Adipocyte (in vitro differentiated cells): ENCODE data around the gene RPL26.
A peak's percentile ranks its signal among the peaks of the same experiment; 100 is the strongest.

ENCODE experiments used
- DNase-seq: peaks from one replicate; pipeline ENCODE4 v3.0.0-alpha.2; 2015; ENCODE audit warnings: low read depth
- H3K27me3 ChIP-seq: replicated peaks from 2 replicates; pipeline ENCODE4 v1.7.0; 2013; ENCODE audit warnings: mild to moderate bottlenecking, low read length, moderate library complexity; ENCODE audit not compliant: control insufficient read depth, insufficient read depth
- H3K36me3 ChIP-seq: 2 replicates; pipeline ENCODE4 v1.7.0; 2013; ENCODE audit warnings: low read length, mild to moderate bottlenecking, moderate library complexity; ENCODE audit not compliant: control insufficient read depth, insufficient read depth, severe bottlenecking
- H3K4me1 ChIP-seq: 2 replicates; pipeline ENCODE4 v1.7.0; 2013; ENCODE audit warnings: mild to moderate bottlenecking, low read length, moderate library complexity; ENCODE audit not compliant: control insufficient read depth, insufficient read depth
- H3K4me3 ChIP-seq: 2 replicates; pipeline ENCODE4 v1.7.0; 2013; ENCODE audit warnings: mild to moderate bottlenecking, low read length, moderate library complexity
- H3K9ac ChIP-seq: 2 replicates; pipeline ENCODE4 v1.7.0; 2013; ENCODE audit warnings: mild to moderate bottlenecking, low read length, moderate library complexity
- H3K9me3 ChIP-seq: 2 replicates; pipeline ENCODE4 v1.7.0; 2013; ENCODE audit warnings: mild to moderate bottlenecking, low read length, moderate library complexity; ENCODE audit not compliant: control insufficient read depth

Gene RPL26

GRCh38 chr17:8383143-8383822 lies at the start of gene RPL26:
Gene RPL26, minus strand, starts transcription at chr17:8383193. Its CDS starts 883 bp downstream, at chr17:8382310.
- Histone ChIP-seq H3K4me3 (peak within 1 kb of the TSS; percentile 100), H3K4me1 (peaks cover 41% of the 10 kb centered on the region), H3K9ac (peak within 1 kb of the TSS; percentile 99), H3K36me3 (peaks cover 37% of the 10 kb centered on the region), H3K9me3 (no peaks in the 10 kb centered on the region), H3K27me3 (no peaks in the 10 kb centered on the region)
- peak; percentile 100 for DNase-seq

- Histone ChIP-seq H3K4me3 (no peak overlapping the region), H3K36me3 (no peaks in the 10 kb centered on the region), H3K4me1 (peaks cover 17% of the 10 kb centered on the region), H3K9ac (peak overlapping the region; percentile 30), H3K9me3 (no peaks in the 10 kb centered on the region), H3K27me3 (no peaks in the 10 kb centered on the region)
- no peak for DNase-seq
Measured at GRCh38 chr17:8430966-8431365, 48.0 kb upstream of the RPL26 start.

GRCh38 chr17:8426802-8427201 lies 43.8 kb upstream of the RPL26 start:
- Histone ChIP-seq H3K27me3 (no peaks in the 10 kb centered on the region), H3K36me3 (no peaks in the 10 kb centered on the region), H3K9ac (no peak overlapping the region), H3K4me1 (peaks cover 16% of the 10 kb centered on the region), H3K9me3 (no peaks in the 10 kb centered on the region), H3K4me3 (no peak overlapping the region)
- no peak for DNase-seq

- H3K4me1 ChIP-seq: peaks cover 16% of the 10 kb centered on the region
- no peak overlapping the region for H3K9ac ChIP-seq
- no peak overlapping the region for H3K4me3 ChIP-seq
- DNase-seq: no peak
- no peaks in the 10 kb centered on the region for H3K27me3 ChIP-seq
- no peaks in the 10 kb centered on the region for H3K36me3 ChIP-seq
- H3K9me3 ChIP-seq: no peaks in the 10 kb centered on the region
Measured at GRCh38 chr17:8426094-8426720, 43.2 kb upstream of the RPL26 start.

GRCh38 chr17:8421571-8421970 lies 38.6 kb upstream of the RPL26 start:
- DNase-seq: no peak
- Histone ChIP-seq H3K9ac (no peak overlapping the region), H3K9me3 (peaks cover 4% of the 10 kb centered on the region), H3K4me1 (peaks cover 17% of the 10 kb centered on the region), H3K27me3 (no peaks in the 10 kb centered on the region), H3K36me3 (no peaks in the 10 kb centered on the region), H3K4me3 (no peak overlapping the region)

- peaks cover 17% of the 10 kb centered on the region for H3K4me1 ChIP-seq
- peaks cover 7% of the 10 kb centered on the region for H3K9me3 ChIP-seq
- H3K27me3 ChIP-seq: no peaks in the 10 kb centered on the region
- no peaks in the 10 kb centered on the region for H3K36me3 ChIP-seq
- no peak overlapping the region for H3K4me3 ChIP-seq
- no peak for DNase-seq
- H3K9ac ChIP-seq: no peak overlapping the region
Measured at GRCh38 chr17:8420041-8420934, 37.3 kb upstream of the RPL26 start.

GRCh38 chr17:8419305-8419704 lies 36.3 kb upstream of the RPL26 start:
- Histone ChIP-seq H3K27me3 (no peaks in the 10 kb centered on the region), H3K9me3 (peaks cover 7% of the 10 kb centered on the region), H3K4me1 (peaks cover 17% of the 10 kb centered on the region), H3K36me3 (no peaks in the 10 kb centered on the region), H3K9ac (no peak overlapping the region), H3K4me3 (no peak overlapping the region)
- no peak for DNase-seq

GRCh38 chr17:8418471-8418870 lies 35.5 kb upstream of the RPL26 start:
- Histone ChIP-seq H3K27me3 (no peaks in the 10 kb centered on the region), H3K4me1 (peaks cover 17% of the 10 kb centered on the region), H3K36me3 (no peaks in the 10 kb centered on the region), H3K4me3 (no peak overlapping the region), H3K9me3 (peaks cover 7% of the 10 kb centered on the region), H3K9ac (no peak overlapping the region)
- DNase-seq: no peak

- Histone ChIP-seq H3K27me3 (no peaks in the 10 kb centered on the region), H3K9ac (no peak overlapping the region), H3K36me3 (no peaks in the 10 kb centered on the region), H3K4me3 (no peak overlapping the region), H3K4me1 (peaks cover 17% of the 10 kb centered on the region), H3K9me3 (peaks cover 7% of the 10 kb centered on the region)
- no peak for DNase-seq
Measured at GRCh38 chr17:8417806-8418205, 34.8 kb upstream of the RPL26 start.

GRCh38 chr17:8413938-8414337 lies 30.9 kb upstream of the RPL26 start:
- Histone ChIP-seq H3K4me1 (peaks cover 3% of the 10 kb centered on the region), H3K9me3 (peaks cover 7% of the 10 kb centered on the region), H3K9ac (no peak overlapping the region), H3K4me3 (no peak overlapping the region), H3K27me3 (no peaks in the 10 kb centered on the region), H3K36me3 (no peaks in the 10 kb centered on the region)
- DNase-seq: no peak

GRCh38 chr17:8413328-8413727 lies 30.3 kb upstream of the RPL26 start:
- no peak for DNase-seq
- H3K9ac ChIP-seq: no peak overlapping the region

More at GRCh38 chr17:8413328-8413727, 30.3 kb upstream of the RPL26 start:
- Histone ChIP-seq H3K4me1 (peaks cover 3% of the 10 kb centered on the region), H3K27me3 (no peaks in the 10 kb centered on the region), H3K36me3 (no peaks in the 10 kb centered on the region), H3K4me3 (no peak overlapping the region), H3K9me3 (peaks cover 7% of the 10 kb centered on the region)
